ENCODE measurements around the gene LEMD2.

DNA sequence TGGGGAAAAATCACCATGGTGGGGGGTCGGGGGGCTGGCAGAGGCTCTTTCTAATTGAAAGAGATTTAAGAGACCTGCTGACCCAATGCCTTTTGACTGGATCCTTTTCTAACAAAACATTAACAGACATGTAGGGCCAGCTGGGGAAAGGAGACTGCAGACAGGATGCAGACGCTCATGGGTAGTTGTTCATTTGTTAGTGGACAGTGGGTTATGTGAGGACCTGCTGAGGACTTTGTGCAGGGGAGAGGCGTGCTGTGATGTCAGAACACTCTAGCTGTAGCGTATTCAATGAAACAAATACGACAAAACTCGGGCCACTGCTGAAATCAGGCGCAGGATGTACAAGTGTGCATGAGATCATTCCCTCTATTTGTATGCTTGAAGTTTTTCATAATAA lies 43.4 kb downstream of the LEMD2 start:
- no peak for TF ChIP-seq EZH2 (IDR thresholded peaks at IDR 0.05)
- no peak for TF ChIP-seq POLR2AphosphoS5 (IDR thresholded peaks at IDR 0.05; ENCODE audit: borderline replicate concordance, low read depth, low read length)

Measured in SK-N-MC (cell line).